Epithelial cell of proximal tubule (primary cell): ENCODE data around the gene KCTD18. TPM values are rescaled to one million over a fixed set of nuclear protein-coding genes. Genes with fewer than 3 reads are reported as not detected.

Experiments
- DNase-seq: peaks from one replicate; pipeline ENCODE4 v3.0.0-alpha.2; 2011; ENCODE audit warnings: low read depth
- H3K4me3 ChIP-seq: 2 replicates; pipeline ENCODE4 v1.5.1; 2011; ENCODE audit warnings: low read depth, mild to moderate bottlenecking, low read length
- CTCF ChIP-seq: conservative IDR thresholded peaks from 2 replicates; pipeline ENCODE4 v1.5.1; 2012; ENCODE audit warnings: low read depth, mild to moderate bottlenecking, low read length
- total RNA-seq: library from RNA; depleted of rRNA; stranded (reverse); fragments of >200 nt; gene quantifications from 2 replicates; pipeline ENCODE4 v1.2.3, GENCODE V29; 2015

KCTD18 gene
- total RNA-seq, 1 donor from 2014 or later, result 11.4 TPM

- H3K4me3 ChIP-seq, result no peak overlapping the region
- DNase-seq, result no peak
- no peak for TF ChIP-seq CTCF
These were observed 2.7 kb downstream of the KCTD18 start for GRCh38 chr2:200507179-200507578.

- TF ChIP-seq CTCF, result no peak
- H3K4me3 ChIP-seq, result no peak overlapping the region
- DNase-seq, result no peak
These were observed 3.2 kb downstream of the KCTD18 start for GRCh38 chr2:200506679-200507078.

GRCh38 chr2:200502196-200502595 lies 7.7 kb downstream of the KCTD18 start:
- DNase-seq, result no peak
- no peak overlapping the region for H3K4me3 ChIP-seq
- no peak for TF ChIP-seq CTCF

GRCh38 chr2:200498402-200499162 lies 11.3 kb downstream of the KCTD18 start:
- TF ChIP-seq CTCF, result no peak
- H3K4me3 ChIP-seq, result no peak overlapping the region
- DNase-seq, result no peak

- TF ChIP-seq CTCF, result no peak
- H3K4me3 ChIP-seq, result no peak overlapping the region
- no peak for DNase-seq
These were observed 13.2 kb downstream of the KCTD18 start for GRCh38 chr2:200496696-200497095.

- DNase-seq, result no peak
- TF ChIP-seq CTCF, result no peak
- no peak overlapping the region for H3K4me3 ChIP-seq
These were observed 15.8 kb downstream of the KCTD18 start for GRCh38 chr2:200494048-200494447.

- H3K4me3 ChIP-seq, result no peak overlapping the region
- no peak for TF ChIP-seq CTCF
- DNase-seq, result no peak
These were observed 17.2 kb downstream of the KCTD18 start for GRCh38 chr2:200492656-200493055.
